ENCODE data around the gene TFAP2B.

DNA sequence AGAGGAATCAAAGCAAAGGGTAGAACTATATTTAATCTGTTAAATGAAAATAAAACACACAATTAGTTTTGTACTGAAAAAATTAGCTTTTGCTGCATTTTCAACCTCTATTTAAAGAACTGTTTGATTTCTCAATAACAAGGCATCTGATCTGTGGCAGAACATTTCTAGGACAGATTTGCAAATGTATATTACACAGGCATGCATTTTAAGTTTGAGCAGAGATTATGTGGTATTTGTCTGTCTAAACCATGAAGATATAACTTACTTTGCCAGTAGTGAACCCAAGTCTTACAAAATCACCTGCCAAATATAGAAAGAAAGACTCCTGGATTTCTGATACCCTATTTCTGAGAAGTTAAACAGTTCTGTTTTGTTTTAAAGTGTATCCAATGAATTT is 71.9 kb downstream of the TFAP2B start:
- TF ChIP-seq, protein P1, sequence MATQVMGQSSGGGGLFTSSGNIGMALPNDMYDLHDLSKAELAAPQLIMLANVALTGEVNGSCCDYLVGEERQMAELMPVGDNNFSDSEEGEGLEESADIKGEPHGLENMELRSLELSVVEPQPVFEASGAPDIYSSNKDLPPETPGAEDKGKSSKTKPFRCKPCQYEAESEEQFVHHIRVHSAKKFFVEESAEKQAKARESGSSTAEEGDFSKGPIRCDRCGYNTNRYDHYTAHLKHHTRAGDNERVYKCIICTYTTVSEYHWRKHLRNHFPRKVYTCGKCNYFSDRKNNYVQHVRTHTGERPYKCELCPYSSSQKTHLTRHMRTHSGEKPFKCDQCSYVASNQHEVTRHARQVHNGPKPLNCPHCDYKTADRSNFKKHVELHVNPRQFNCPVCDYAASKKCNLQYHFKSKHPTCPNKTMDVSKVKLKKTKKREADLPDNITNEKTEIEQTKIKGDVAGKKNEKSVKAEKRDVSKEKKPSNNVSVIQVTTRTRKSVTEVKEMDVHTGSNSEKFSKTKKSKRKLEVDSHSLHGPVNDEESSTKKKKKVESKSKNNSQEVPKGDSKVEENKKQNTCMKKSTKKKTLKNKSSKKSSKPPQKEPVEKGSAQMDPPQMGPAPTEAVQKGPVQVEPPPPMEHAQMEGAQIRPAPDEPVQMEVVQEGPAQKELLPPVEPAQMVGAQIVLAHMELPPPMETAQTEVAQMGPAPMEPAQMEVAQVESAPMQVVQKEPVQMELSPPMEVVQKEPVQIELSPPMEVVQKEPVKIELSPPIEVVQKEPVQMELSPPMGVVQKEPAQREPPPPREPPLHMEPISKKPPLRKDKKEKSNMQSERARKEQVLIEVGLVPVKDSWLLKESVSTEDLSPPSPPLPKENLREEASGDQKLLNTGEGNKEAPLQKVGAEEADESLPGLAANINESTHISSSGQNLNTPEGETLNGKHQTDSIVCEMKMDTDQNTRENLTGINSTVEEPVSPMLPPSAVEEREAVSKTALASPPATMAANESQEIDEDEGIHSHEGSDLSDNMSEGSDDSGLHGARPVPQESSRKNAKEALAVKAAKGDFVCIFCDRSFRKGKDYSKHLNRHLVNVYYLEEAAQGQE (IDR thresholded peaks at IDR 0.05; ENCODE audit: insufficient read depth in 1 of 2, low read depth in 2 of 2, low read length in 2 of 2): no peak
- TF ChIP-seq POLR2AphosphoS5 (IDR thresholded peaks at IDR 0.05; ENCODE audit: low read depth, low read length) (no peak), TAF1 (IDR thresholded peaks at IDR 0.05; ENCODE audit: borderline replicate concordance, insufficient read depth, low read length) (no peak)

All from PFSK-1 (cell line).